ENCODE data around the gene MTR.

GRCh38 chr1:236947794-236948193, 152.7 kb downstream of the MTR start:
- TF ChIP-seq POLR2A (IDR thresholded peaks at IDR 0.05) (no peak), POLR2AphosphoS5 (IDR thresholded peaks at IDR 0.05) (no peak)
- TF ChIP-seq, protein P1, sequence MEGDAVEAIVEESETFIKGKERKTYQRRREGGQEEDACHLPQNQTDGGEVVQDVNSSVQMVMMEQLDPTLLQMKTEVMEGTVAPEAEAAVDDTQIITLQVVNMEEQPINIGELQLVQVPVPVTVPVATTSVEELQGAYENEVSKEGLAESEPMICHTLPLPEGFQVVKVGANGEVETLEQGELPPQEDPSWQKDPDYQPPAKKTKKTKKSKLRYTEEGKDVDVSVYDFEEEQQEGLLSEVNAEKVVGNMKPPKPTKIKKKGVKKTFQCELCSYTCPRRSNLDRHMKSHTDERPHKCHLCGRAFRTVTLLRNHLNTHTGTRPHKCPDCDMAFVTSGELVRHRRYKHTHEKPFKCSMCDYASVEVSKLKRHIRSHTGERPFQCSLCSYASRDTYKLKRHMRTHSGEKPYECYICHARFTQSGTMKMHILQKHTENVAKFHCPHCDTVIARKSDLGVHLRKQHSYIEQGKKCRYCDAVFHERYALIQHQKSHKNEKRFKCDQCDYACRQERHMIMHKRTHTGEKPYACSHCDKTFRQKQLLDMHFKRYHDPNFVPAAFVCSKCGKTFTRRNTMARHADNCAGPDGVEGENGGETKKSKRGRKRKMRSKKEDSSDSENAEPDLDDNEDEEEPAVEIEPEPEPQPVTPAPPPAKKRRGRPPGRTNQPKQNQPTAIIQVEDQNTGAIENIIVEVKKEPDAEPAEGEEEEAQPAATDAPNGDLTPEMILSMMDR (IDR thresholded peaks at IDR 0.05 in 8 of 11, conservative IDR thresholded peaks at IDR 0.05 in 3 of 11), result no peak
